SK-N-MC (cell line): ENCODE data around the gene ARMH3.

Experiments
- EZH2 ChIP-seq: fragments of 200-600 bp; sonication (generic); IDR thresholded peaks from one replicate; pipeline ENCODE4 v1.6.1; 2017; ENCODE audit warnings: antibody characterized with exemption
- FOXP2 ChIP-seq: optimal IDR thresholded peaks from 2 replicates; pipeline ENCODE3; 2011; ENCODE audit warnings: mild to moderate bottlenecking, moderate library complexity; ENCODE audit not compliant: insufficient read depth; ENCODE audit errors: extremely low read length, control extremely low read depth
- POLR2AphosphoS5 ChIP-seq: IDR thresholded peaks from 2 replicates; pipeline ENCODE4 v1.6.1; 2012; ENCODE audit warnings: mild to moderate bottlenecking, low read depth, low read length, borderline replicate concordance

- TF ChIP-seq EZH2 (no peak), FOXP2 (no peak), POLR2AphosphoS5 (no peak)
Observed at GRCh38 chr10:102017295-102017694, 38.7 kb downstream of the ARMH3 start.
